Fibroblast of mammary gland (primary cell): ENCODE results near the gene PRKG1.

Experiments
- DNase-seq: peaks from one replicate; pipeline ENCODE4 v3.0.0-alpha.2; 2010; ENCODE audit warnings: low read depth
- H3K4me3 ChIP-seq: 2 replicates; pipeline ENCODE4 v1.5.1; 2011; ENCODE audit warnings: low read depth, mild to moderate bottlenecking, low read length, moderate library complexity; ENCODE audit not compliant: control insufficient read depth
- TF ChIP-seq, protein P1 (sequence below): conservative IDR thresholded peaks from 2 replicates; pipeline ENCODE4 v1.5.1; 2011; ENCODE audit warnings: low read depth, low read length, inconsistent platforms; ENCODE audit not compliant: control insufficient read depth, insufficient read depth

Gene PRKG1

DNA sequence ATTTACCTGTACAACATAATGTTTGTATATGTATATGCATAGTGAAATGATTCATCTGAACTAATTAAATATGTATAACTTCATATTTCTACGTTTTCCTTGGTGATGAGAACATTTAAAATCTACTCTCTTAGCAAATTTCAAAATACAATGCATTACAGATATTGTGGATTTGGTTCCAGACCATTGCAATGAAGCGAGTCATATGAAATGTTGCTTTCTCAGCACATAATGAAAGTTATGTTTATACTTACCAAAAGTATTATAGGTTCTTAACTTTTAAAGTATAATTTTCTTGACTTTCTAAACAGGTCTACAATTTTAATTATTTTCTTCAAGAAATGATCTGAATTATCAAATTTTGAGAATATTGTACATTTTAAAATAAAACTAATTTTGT, 435.9 kb downstream of the PRKG1 start:
- H3K4me3 ChIP-seq = no peak overlapping the region
- TF ChIP-seq, protein P1, sequence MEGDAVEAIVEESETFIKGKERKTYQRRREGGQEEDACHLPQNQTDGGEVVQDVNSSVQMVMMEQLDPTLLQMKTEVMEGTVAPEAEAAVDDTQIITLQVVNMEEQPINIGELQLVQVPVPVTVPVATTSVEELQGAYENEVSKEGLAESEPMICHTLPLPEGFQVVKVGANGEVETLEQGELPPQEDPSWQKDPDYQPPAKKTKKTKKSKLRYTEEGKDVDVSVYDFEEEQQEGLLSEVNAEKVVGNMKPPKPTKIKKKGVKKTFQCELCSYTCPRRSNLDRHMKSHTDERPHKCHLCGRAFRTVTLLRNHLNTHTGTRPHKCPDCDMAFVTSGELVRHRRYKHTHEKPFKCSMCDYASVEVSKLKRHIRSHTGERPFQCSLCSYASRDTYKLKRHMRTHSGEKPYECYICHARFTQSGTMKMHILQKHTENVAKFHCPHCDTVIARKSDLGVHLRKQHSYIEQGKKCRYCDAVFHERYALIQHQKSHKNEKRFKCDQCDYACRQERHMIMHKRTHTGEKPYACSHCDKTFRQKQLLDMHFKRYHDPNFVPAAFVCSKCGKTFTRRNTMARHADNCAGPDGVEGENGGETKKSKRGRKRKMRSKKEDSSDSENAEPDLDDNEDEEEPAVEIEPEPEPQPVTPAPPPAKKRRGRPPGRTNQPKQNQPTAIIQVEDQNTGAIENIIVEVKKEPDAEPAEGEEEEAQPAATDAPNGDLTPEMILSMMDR = no peak
- peak; percentile 16 for DNase-seq

DNA sequence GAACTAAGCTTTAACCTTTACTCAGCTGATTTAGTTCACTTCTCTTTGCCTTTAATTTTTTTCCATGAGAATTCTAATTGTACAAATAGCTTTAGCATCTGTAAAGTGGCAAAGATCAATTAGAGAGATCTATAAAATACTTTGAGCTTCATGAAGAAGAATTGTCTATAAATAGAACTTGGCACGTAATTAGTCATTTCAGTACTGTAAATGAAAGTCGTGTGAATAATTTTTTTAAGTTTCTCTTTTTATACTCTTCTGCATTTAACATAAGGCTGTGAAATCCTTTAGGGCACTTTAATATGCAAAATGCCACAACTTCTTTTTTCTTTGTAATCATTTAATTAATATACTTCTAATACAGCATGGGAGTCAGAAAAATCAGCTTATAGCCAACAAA, 447.3 kb downstream of the PRKG1 start:
- TF ChIP-seq, protein P1 = no peak
- no peak for DNase-seq
- no peak overlapping the region for H3K4me3 ChIP-seq

DNA sequence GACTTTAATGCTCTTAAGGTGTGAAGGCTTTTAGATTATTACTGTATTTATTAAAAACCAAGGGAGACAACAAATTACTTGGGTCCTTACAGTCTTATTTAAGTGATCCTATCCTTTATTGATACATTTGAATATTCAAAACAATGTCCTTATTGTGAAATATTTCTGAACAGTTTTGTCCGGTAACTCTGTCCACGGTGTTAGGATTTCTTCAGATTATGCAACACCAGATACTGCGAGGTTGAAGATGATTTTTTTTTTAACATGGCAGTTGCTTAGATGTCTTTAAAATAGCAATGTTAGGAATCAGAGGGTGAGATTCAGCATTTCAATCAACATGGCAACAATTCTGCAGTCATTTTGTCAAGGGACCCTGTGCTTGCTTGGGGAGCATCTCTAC, 448.6 kb downstream of the PRKG1 start:
- DNase-seq = peak; percentile 10
- TF ChIP-seq, protein P1 = no peak
- H3K4me3 ChIP-seq = no peak overlapping the region

DNA sequence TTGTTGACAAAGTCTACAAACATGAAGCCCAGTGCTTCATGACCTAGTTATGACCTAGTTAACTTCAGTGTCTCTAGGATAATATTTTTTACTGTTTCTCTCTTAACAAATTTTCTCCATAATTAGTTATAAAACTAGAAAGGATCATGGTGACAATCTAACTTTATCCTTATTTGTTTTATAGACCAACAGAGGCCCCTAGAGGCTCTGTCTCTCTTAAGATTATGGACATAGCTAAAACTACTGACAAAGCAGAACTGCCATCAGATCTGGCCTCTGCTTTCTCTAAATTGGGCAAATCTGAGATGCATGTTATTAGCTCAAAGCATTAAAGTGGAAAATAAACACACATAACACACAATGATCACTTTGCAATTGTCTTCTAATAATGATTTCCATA, 449.2 kb downstream of the PRKG1 start:
- H3K4me3 ChIP-seq = no peak overlapping the region
- no peak for DNase-seq
- TF ChIP-seq, protein P1 = no peak

DNA sequence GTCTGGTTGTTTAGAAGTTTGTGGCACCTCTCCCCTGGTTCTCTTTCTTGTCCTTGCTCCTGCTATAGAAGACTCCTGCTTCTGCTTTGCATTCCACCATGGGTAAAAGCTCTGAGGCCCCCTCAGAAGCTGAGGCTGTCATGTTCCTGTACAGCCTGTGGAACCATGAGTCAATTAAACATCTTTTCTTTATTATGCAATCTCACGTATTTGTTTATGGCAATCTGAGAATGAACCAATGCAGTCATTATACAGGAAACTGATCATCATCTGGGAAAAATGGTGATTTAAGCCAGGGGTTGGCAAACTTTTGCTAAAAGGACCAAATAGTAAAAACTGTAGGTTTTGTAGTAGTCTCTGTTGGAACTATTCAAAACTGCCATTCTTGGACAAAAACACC, 449.8 kb downstream of the PRKG1 start:
- TF ChIP-seq, protein P1 = no peak
- H3K4me3 ChIP-seq = no peak overlapping the region
- peak; percentile 69 for DNase-seq

DNA sequence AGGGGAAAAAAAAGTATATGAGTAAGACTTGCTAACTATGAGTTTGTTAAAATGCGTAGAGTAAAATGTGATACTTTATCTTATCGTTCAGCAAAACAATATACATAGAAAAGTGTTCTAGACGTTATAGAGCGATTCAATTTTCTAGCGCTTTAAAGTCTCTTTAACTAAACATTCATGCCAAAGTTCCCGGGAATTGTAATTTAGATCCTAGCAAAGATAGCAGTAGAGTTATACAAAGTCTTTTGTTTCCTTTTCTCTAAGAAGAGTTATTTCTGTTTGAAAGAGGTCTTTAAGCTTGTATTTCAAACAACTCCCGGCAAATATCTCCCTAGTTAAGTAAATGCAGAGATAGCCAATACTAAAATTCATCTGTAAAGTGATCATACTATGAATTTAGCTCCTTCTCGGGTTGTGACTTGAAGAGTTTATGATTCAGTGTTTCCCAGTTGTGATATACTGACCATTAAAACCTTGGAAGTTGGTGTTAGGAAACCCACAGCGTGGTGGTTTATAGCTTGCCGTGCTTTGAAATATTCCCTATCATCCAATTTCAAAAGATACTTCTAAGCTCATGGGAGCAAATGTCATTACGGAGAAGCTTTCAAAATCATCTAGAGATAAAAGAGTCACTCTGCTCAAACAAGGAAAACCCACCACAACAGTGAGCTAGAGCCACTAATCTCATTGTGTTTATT, 453.4 kb downstream of the PRKG1 start:
- H3K4me3 ChIP-seq = no peak overlapping the region

More for the DNA sequence above, 453.4 kb downstream of the PRKG1 start:
- no peak for DNase-seq
- TF ChIP-seq, protein P1 = no peak
